Keratinocyte (primary cell): ENCODE results near the gene MMP23B. TPM values are rescaled to one million over a fixed set of nuclear protein-coding genes. Genes with fewer than 3 reads are reported as not detected.

Experiments
- DNase-seq: peaks from one replicate; pipeline ENCODE4 v3.0.0-alpha.2; 2011; ENCODE audit warnings: low read depth, missing footprints, low spot score
- FAIRE-seq: peaks from 2 replicates; lab custom pipeline; 2011; peaks lifted over from hg19 to GRCh38; lab: Jason Lieb, UNC
- H2AFZ ChIP-seq: 2 replicates; pipeline ENCODE4 v1.6.0; 2012; ENCODE audit warnings: low read length, control low read depth, inconsistent platforms; ENCODE audit not compliant: control insufficient read depth
- H3K27ac ChIP-seq: 2 replicates; pipeline ENCODE4 v1.5.1; 2011; ENCODE audit warnings: low read length; ENCODE audit not compliant: control insufficient read depth, insufficient read depth
- H3K27me3 ChIP-seq: 3 replicates; pipeline ENCODE4 v1.6.0; 2011; ENCODE audit warnings: low read length; ENCODE audit not compliant: control insufficient read depth, insufficient read depth; ENCODE audit errors: extremely low read depth
- H3K36me3 ChIP-seq, 2 experiments: 2 replicates in 1 of 2; 3 replicates in 1 of 2; pipeline ENCODE4 v1.5.1; 2011; ENCODE audit warnings: low read length in 2 of 2, mild to moderate bottlenecking in 1 of 2; ENCODE audit not compliant: control insufficient read depth in 2 of 2, insufficient read depth in 2 of 2; ENCODE audit errors: extremely low read depth in 1 of 2
- H3K4me1 ChIP-seq: 3 replicates; pipeline ENCODE4 v1.5.1; 2011; ENCODE audit warnings: low read length; ENCODE audit not compliant: control insufficient read depth, insufficient read depth; ENCODE audit errors: extremely low read depth
- H3K4me2 ChIP-seq: 3 replicates; pipeline ENCODE4 v1.6.0; 2011; ENCODE audit warnings: low read depth, low read length; ENCODE audit not compliant: control insufficient read depth, insufficient read depth; ENCODE audit errors: extremely low read depth
- H3K4me3 ChIP-seq, 3 experiments: fragments of 200-600 bp in 1 of 3; sonication (generic) in 1 of 3; 2 replicates in 2 of 3; 3 replicates in 1 of 3; pipeline ENCODE4 v1.5.1; 2011 to 2016; ENCODE audit warnings: low read length in 3 of 3, mild to moderate bottlenecking in 3 of 3, control low read depth in 2 of 3, inconsistent platforms in 1 of 3, low read depth in 1 of 3, mixed read lengths in 1 of 3, mixed run types in 1 of 3, moderate library complexity in 1 of 3; ENCODE audit not compliant: control insufficient read depth in 2 of 3, insufficient read depth in 2 of 3; ENCODE audit errors: extremely low read depth in 1 of 3
- H3K79me2 ChIP-seq: 2 replicates; pipeline ENCODE4 v1.6.0; 2012; ENCODE audit warnings: low read length; ENCODE audit not compliant: control insufficient read depth, insufficient read depth
- H3K9ac ChIP-seq: 3 replicates; pipeline ENCODE4 v1.6.0; 2011; ENCODE audit warnings: low read length; ENCODE audit not compliant: control insufficient read depth, insufficient read depth; ENCODE audit errors: extremely low read depth
- H3K9me1 ChIP-seq: 3 replicates; pipeline ENCODE4 v1.6.0; 2011; ENCODE audit warnings: low read length; ENCODE audit not compliant: control insufficient read depth, insufficient read depth; ENCODE audit errors: extremely low read depth
- H3K9me3 ChIP-seq: 2 replicates; pipeline ENCODE4 v1.5.1; 2012; ENCODE audit warnings: low read depth, low read length; ENCODE audit not compliant: control insufficient read depth
- H4K20me1 ChIP-seq: 3 replicates; pipeline ENCODE4 v1.6.0; 2011; ENCODE audit warnings: low read length; ENCODE audit not compliant: control insufficient read depth, insufficient read depth; ENCODE audit errors: extremely low read depth
- EZH2 ChIP-seq: IDR thresholded peaks from one replicate; pipeline ENCODE4 v1.6.1; 2012; ENCODE audit warnings: inconsistent platforms, mild to moderate bottlenecking, low read length, moderate library complexity
- dilution Hi-C: fragments of 300-500 bp; cut with MboI; formaldehyde crosslinking; loops from one replicate; pipeline ENCODE4 v1.7.0; 2020; ENCODE audit warnings: low sequenced_read_pairs; ENCODE audit not compliant: extremely low pct_ligation_motif_present
- polyA plus RNA-seq, 5 experiments: library from polyadenylated mRNA; depleted of rRNA in 3 of 5; stranded (reverse) in 3 of 5; stranded (forward) in 1 of 5; unstranded in 1 of 5; fragments of >200 nt; gene quantifications; 1 replicate in 1 of 5; 2 replicates in 3 of 5; 3 replicates in 1 of 5; pipeline versions ENCODE4 v1.2.1 to v1.2.3, GENCODE V29; 2011 to 2012; ENCODE audit warnings: missing spikeins in 2 of 5, low read depth in 1 of 5, low replicate concordance in 1 of 5
- TF ChIP-seq, protein P1 (sequence below), 3 experiments: IDR thresholded peaks in 1 of 3; conservative IDR thresholded peaks in 1 of 3; optimal IDR thresholded peaks in 1 of 3; 2 replicates in 2 of 3; 3 replicates in 1 of 3; pipeline versions ENCODE3 to v1.5.1; 2011; ENCODE audit warnings: low read length in 3 of 3, mild to moderate bottlenecking in 3 of 3, moderate library complexity in 2 of 3, control low read depth in 1 of 3, inconsistent platforms in 1 of 3; ENCODE audit not compliant: insufficient read depth in 2 of 3; ENCODE audit errors: extremely low read depth in 1 of 3

Gene MMP23B
- polyA plus RNA-seq, 1 donor (not counting 4 experiments of a cell fraction or from before 2014, with no cell fraction given), result not detected

DNA sequence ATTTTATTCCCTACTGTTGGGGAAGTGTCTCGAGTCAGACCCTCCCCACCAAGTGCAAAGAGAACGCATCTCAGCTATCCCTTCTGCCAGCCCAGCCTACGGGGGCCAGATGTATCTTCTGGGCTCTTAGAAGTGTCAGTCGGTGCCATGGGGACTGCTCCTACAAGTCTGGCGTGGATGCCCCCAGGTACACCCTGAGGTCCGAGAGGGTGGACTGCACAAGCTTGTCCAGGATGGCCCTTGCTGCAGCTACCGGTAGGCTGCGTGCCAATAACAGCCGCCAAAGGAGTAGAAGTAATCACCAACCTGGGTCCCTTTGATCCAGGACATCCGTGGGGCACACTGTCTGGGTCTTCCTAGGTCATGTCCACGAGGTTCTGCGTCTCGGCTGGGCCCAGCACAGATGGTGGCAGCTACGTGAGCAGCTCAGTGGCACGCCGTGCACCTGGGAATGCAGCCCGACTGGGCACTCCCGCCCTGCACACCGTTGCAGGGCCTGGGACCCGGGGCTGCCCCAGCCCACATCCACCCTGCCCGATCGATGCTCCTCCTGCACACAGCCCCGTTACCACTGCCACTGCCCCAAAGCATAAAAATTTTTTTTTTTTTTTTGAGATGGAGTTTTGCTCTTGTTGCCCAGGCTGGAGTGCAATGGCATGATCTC lies 48.5 kb upstream of the MMP23B start:
- Histone ChIP-seq H3K4me2 (no peak overlapping the region), H3K27ac (no peak overlapping the region), H3K36me3 (no peaks in the 10 kb centered on the region), H2AFZ (no peak overlapping the region), H4K20me1 (no peaks in the 10 kb centered on the region), H3K9ac (no peak overlapping the region), H3K4me1 (no peaks in the 10 kb centered on the region), H3K79me2 (no peaks in the 10 kb centered on the region), H3K27me3 (peaks cover 6% of the 10 kb centered on the region), H3K4me3 (no peak overlapping the region), H3K9me1 (no peaks in the 10 kb centered on the region), H3K9me3 (no peaks in the 10 kb centered on the region)
- FAIRE-seq (no peak), DNase-seq (no peak)
- dilution Hi-C loops, result no loop called here
- TF ChIP-seq, protein P1, sequence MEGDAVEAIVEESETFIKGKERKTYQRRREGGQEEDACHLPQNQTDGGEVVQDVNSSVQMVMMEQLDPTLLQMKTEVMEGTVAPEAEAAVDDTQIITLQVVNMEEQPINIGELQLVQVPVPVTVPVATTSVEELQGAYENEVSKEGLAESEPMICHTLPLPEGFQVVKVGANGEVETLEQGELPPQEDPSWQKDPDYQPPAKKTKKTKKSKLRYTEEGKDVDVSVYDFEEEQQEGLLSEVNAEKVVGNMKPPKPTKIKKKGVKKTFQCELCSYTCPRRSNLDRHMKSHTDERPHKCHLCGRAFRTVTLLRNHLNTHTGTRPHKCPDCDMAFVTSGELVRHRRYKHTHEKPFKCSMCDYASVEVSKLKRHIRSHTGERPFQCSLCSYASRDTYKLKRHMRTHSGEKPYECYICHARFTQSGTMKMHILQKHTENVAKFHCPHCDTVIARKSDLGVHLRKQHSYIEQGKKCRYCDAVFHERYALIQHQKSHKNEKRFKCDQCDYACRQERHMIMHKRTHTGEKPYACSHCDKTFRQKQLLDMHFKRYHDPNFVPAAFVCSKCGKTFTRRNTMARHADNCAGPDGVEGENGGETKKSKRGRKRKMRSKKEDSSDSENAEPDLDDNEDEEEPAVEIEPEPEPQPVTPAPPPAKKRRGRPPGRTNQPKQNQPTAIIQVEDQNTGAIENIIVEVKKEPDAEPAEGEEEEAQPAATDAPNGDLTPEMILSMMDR (optimal IDR thresholded peaks at IDR 0.05 in 1 of 3, IDR thresholded peaks at IDR 0.05 in 1 of 3, conservative IDR thresholded peaks at IDR 0.05 in 1 of 3; ENCODE audit: extremely low read depth in 1 of 3, insufficient read depth in 2 of 3, low read length in 3 of 3), result no peak
- TF ChIP-seq EZH2, result no peak

DNA sequence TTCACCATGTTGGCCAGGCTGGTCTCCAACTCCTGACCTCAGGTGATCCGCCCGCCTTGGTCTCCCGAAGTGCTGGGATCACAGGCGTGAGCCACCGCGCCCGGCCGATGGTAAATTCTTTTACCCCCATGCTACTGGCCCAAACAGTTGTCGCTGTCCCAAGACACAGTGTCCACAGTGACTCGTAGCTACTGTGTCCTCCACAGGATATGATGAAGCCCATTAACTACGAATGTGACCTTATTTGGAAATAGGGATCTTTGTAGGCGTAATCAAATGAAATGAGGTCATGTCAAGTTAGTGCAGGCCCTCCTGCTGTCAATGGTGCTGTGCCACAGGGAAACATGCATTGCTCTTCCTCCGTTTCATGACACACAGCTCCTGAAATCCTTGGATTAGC lies 40.5 kb upstream of the MMP23B start:
- no peak for TF ChIP-seq EZH2
- TF ChIP-seq, protein P1 (optimal IDR thresholded peaks at IDR 0.05 in 1 of 3, IDR thresholded peaks at IDR 0.05 in 1 of 3, conservative IDR thresholded peaks at IDR 0.05 in 1 of 3; ENCODE audit: extremely low read depth in 1 of 3, insufficient read depth in 2 of 3, low read length in 3 of 3), result no peak
- H2AFZ ChIP-seq, result no peak overlapping the region
- no peak for FAIRE-seq
- H3K9ac ChIP-seq, result no peak overlapping the region
- H3K36me3 ChIP-seq, result no peaks in the 10 kb centered on the region
- no peak overlapping the region for H3K27ac ChIP-seq
- DNase-seq, result no peak
- no peaks in the 10 kb centered on the region for H4K20me1 ChIP-seq
- peaks cover 8% of the 10 kb centered on the region for H3K4me1 ChIP-seq
- dilution Hi-C loops, result no loop called here
- H3K4me2 ChIP-seq, result no peak overlapping the region
- H3K4me3 ChIP-seq, result no peak overlapping the region
- no peaks in the 10 kb centered on the region for H3K9me1 ChIP-seq
- H3K79me2 ChIP-seq, result no peaks in the 10 kb centered on the region
- H3K27me3 ChIP-seq, result peaks cover 2% of the 10 kb centered on the region
- H3K9me3 ChIP-seq, result no peaks in the 10 kb centered on the region
